ENCODE measurements around the gene SAMD10. TPM values are rescaled to one million over a fixed set of nuclear protein-coding genes. Genes with fewer than 3 reads are reported as not detected.

SAMD10 gene
- total RNA-seq, 6 experiments from 2014 or later = 2.7 to 6.7 (median 3.5) TPM

- Histone ChIP-seq H3K27me3 (no peaks in the 10 kb centered on the region), H3K4me3 (no peak overlapping the region), H3K27ac (no peak overlapping the region), H3K36me3 (peaks cover 0 to 44% (median 17%) of the 10 kb centered on the region in 4 donors), H3K4me1 (no peaks in the 10 kb centered on the region), H3K9me3 (no peaks in the 10 kb centered on the region)
- peak in 1 of 4 donors; percentile 6 for ATAC-seq
- intact Hi-C loops (cut with DNase I) = loop anchor here in 1 of 2 donors (10.0 kb wide), 1 partner anchor 50 kb away; no protein-coding TSS in a partner anchor
- TF ChIP-seq, protein P1, sequence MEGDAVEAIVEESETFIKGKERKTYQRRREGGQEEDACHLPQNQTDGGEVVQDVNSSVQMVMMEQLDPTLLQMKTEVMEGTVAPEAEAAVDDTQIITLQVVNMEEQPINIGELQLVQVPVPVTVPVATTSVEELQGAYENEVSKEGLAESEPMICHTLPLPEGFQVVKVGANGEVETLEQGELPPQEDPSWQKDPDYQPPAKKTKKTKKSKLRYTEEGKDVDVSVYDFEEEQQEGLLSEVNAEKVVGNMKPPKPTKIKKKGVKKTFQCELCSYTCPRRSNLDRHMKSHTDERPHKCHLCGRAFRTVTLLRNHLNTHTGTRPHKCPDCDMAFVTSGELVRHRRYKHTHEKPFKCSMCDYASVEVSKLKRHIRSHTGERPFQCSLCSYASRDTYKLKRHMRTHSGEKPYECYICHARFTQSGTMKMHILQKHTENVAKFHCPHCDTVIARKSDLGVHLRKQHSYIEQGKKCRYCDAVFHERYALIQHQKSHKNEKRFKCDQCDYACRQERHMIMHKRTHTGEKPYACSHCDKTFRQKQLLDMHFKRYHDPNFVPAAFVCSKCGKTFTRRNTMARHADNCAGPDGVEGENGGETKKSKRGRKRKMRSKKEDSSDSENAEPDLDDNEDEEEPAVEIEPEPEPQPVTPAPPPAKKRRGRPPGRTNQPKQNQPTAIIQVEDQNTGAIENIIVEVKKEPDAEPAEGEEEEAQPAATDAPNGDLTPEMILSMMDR (IDR thresholded peaks at IDR 0.05) = no peak
- TF ChIP-seq POLR2A (IDR thresholded peaks at IDR 0.05) = no peak
- no peak for DNase-seq
- WGBS (ENCODE audit: insufficient coverage, low coverage, low lambda C conversion rate, missing lambda C conversion rate) = 63% methylated on average over 12 of the region's 37 CpGs
Measured at GRCh38 chr20:63934271-63935068, 45.0 kb downstream of the SAMD10 start.

DNA sequence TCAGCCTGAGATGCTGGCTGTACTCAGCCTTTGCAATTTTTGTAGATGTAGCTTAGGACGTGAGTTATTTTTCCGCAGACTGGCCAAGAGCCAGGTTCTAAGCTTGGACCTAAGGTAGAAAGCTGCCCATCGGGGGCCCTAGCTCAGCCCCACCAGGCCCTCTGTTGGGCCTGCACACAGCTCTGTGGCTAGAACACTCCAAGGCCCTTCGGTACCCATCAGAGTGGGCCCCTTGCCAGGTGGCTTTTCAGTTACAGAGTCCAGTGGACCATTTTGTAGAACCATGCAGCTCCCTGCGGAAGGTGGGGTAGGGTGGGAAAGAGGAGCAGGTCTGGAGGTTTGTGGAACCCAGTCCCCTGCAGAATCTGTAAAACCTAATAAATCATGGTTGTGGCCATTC, 45.8 kb downstream of the SAMD10 start:
- Histone ChIP-seq H3K27me3 (no peaks in the 10 kb centered on the region), H3K9me3 (no peaks in the 10 kb centered on the region), H3K4me3 (no peak overlapping the region), H3K4me1 (no peaks in the 10 kb centered on the region), H3K27ac (no peak overlapping the region), H3K36me3 (peaks cover 0 to 48% (median 21%) of the 10 kb centered on the region in 4 donors)
- no peak for ATAC-seq
- intact Hi-C loops (cut with DNase I) = loop anchor here in 1 of 2 donors (10.0 kb wide), 1 partner anchor 49 kb away; no protein-coding TSS in a partner anchor
- DNase-seq = no peak
- WGBS (ENCODE audit: insufficient coverage, low coverage, low lambda C conversion rate, missing lambda C conversion rate) = 80% methylated on average over 1 of the region's 5 CpGs
- TF ChIP-seq, protein P1 (IDR thresholded peaks at IDR 0.05) = no peak
- no peak for TF ChIP-seq POLR2A (IDR thresholded peaks at IDR 0.05)

DNA sequence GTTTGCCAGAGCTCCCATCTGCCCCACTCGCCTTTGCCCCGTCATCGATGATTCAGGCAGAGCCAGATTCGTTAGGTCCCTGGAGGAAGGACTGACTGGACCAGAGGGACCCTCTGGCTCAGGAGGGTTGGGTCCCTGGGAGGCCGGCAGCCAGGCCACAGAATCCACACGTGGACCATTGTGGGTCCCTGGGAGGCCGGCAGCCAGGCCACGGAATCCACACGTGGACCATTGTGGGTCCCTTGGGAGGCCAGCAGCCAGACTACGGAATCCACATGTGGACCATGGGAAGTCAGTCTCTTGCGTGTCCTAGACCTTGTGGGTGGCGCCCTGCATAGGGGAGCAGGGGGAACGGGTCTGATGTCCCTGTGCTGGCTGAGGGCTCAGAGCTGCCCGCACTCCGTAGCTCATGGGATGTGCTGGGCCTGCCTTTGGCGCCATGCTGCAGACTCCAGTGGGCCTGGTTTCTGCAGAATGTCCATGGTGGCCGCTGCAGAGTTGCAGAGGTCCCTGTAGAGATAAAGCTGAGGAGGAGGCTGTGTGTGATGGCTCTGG, 46.8 kb downstream of the SAMD10 start:
- 90% methylated on average over 5 of the region's 17 CpGs for WGBS (ENCODE audit: insufficient coverage, low coverage, low lambda C conversion rate, missing lambda C conversion rate)
- DNase-seq = no peak
- H3K27me3 ChIP-seq = no peaks in the 10 kb centered on the region
- H3K4me1 ChIP-seq = no peaks in the 10 kb centered on the region
- H3K36me3 ChIP-seq = peaks cover 0 to 56% (median 25%) of the 10 kb centered on the region in 4 donors
- intact Hi-C loops (cut with DNase I) = loop anchor here in 1 of 2 donors (10.0 kb wide), 1 partner anchor 48 kb away; no protein-coding TSS in a partner anchor
- no peak overlapping the region for H3K4me3 ChIP-seq
- no peak for TF ChIP-seq POLR2A (IDR thresholded peaks at IDR 0.05)
- TF ChIP-seq, protein P1 (IDR thresholded peaks at IDR 0.05) = no peak
- no peaks in the 10 kb centered on the region for H3K9me3 ChIP-seq
- H3K27ac ChIP-seq = no peak overlapping the region
- ATAC-seq = no peak

DNA sequence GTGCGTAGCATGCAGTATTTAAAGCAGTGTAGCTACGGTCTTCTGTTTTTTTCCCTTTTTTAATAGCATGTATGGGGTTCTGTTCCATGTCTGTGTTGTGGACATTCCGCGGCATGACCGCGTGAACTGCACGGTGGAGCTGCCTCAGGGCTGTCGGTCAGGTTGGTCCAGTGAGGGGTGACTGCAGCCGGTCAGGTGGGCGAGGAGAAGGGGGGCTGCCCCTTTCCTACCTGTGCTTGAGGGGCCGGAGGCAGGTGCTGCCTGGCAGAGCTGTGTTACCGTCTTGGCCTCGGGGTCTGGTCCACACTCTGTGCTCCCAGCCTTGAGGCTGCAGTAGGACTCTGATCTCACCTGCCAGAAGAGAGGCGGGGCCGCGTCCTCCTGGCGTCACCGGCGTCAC, 47.7 kb downstream of the SAMD10 start:
- no peak overlapping the region for H3K27ac ChIP-seq

More for the DNA sequence above, 47.7 kb downstream of the SAMD10 start:
- ATAC-seq = no peak
- TF ChIP-seq, protein P1 (IDR thresholded peaks at IDR 0.05) = no peak
- TF ChIP-seq POLR2A (IDR thresholded peaks at IDR 0.05) = no peak
- H3K36me3 ChIP-seq = peaks cover 0 to 56% (median 25%) of the 10 kb centered on the region in 4 donors
- H3K4me3 ChIP-seq = no peak overlapping the region
- H3K4me1 ChIP-seq = no peaks in the 10 kb centered on the region
- H3K27me3 ChIP-seq = no peaks in the 10 kb centered on the region
- no peaks in the 10 kb centered on the region for H3K9me3 ChIP-seq
- 84% methylated on average over 5 of the region's 19 CpGs for WGBS (ENCODE audit: insufficient coverage, low coverage, low lambda C conversion rate, missing lambda C conversion rate)
- no peak for DNase-seq
- intact Hi-C loops (cut with DNase I) = loop anchor here in 1 of 2 donors (10.0 kb wide), 1 partner anchor 47 kb away; no protein-coding TSS in a partner anchor
